Embryonic facial prominence (tissue), 1 donor: ENCODE measurements around the gene IL17RD.
"Not testable (repeated sequence)": the region's sequence is repeated elsewhere in the genome, so short reads cannot be mapped to it uniquely, and the experiment has no call there.

Experiments used
- DNase-seq: peaks from one replicate; pipeline ENCODE4 v3.0.0-alpha.2; 2016; ENCODE audit errors: extremely low spot score

IL17RD gene

GRCh38 chr3:57093489-57093888 lies 71.7 kb downstream of the IL17RD start:
- DNase-seq: no peak

- no peak for DNase-seq
Measured at GRCh38 chr3:57091521-57092273, 73.5 kb downstream of the IL17RD start.

- no peak for DNase-seq
Measured at GRCh38 chr3:57089043-57089442, 76.1 kb downstream of the IL17RD start.

GRCh38 chr3:57088503-57088902 lies 76.7 kb downstream of the IL17RD start:
- DNase-seq: no peak

GRCh38 chr3:57087361-57088092 lies 77.6 kb downstream of the IL17RD start:
- DNase-seq: no peak

GRCh38 chr3:57086201-57086600 lies 79.0 kb downstream of the IL17RD start:
- no peak for DNase-seq

- DNase-seq: no peak
Measured at GRCh38 chr3:57085211-57085610, 79.9 kb downstream of the IL17RD start.

GRCh38 chr3:57083266-57083995 lies 81.7 kb downstream of the IL17RD start:
- DNase-seq: not testable (repeated sequence)

- no peak for DNase-seq
Measured at GRCh38 chr3:57082481-57082880, 82.7 kb downstream of the IL17RD start.

- DNase-seq: no peak
Measured at GRCh38 chr3:57081173-57081572, 84.0 kb downstream of the IL17RD start.

GRCh38 chr3:57080171-57080570 lies 85.0 kb downstream of the IL17RD start:
- DNase-seq: no peak

GRCh38 chr3:57079474-57079831 lies 85.7 kb downstream of the IL17RD start:
- no peak for DNase-seq

- DNase-seq: no peak
Measured at GRCh38 chr3:57078635-57079473, 86.3 kb downstream of the IL17RD start.

- peak; percentile 19 for DNase-seq
Measured at GRCh38 chr3:57078344-57078634, 86.9 kb downstream of the IL17RD start.

- no peak for DNase-seq
Measured at GRCh38 chr3:57077630-57078343, 87.4 kb downstream of the IL17RD start.

GRCh38 chr3:57076422-57076951 lies 88.7 kb downstream of the IL17RD start:
- DNase-seq: no peak

GRCh38 chr3:57074135-57074534 lies 91.0 kb downstream of the IL17RD start:
- no peak for DNase-seq

GRCh38 chr3:57073628-57074027 lies 91.5 kb downstream of the IL17RD start:
- DNase-seq: no peak

- no peak for DNase-seq
Measured at GRCh38 chr3:57069503-57069902, 95.7 kb downstream of the IL17RD start.

- no peak for DNase-seq
Measured at GRCh38 chr3:57068437-57069089, 96.6 kb downstream of the IL17RD start.

- DNase-seq: no peak
Measured at GRCh38 chr3:57066471-57066870, 98.7 kb downstream of the IL17RD start.
